Ecto neural progenitor cell (in vitro differentiated cells): ENCODE measurements around the gene CGB1.

Source experiments
- DNase-seq: peaks from one replicate; pipeline ENCODE4 v3.0.0-alpha.2; 2018; ENCODE audit warnings: low spot score

Gene CGB1

DNA sequence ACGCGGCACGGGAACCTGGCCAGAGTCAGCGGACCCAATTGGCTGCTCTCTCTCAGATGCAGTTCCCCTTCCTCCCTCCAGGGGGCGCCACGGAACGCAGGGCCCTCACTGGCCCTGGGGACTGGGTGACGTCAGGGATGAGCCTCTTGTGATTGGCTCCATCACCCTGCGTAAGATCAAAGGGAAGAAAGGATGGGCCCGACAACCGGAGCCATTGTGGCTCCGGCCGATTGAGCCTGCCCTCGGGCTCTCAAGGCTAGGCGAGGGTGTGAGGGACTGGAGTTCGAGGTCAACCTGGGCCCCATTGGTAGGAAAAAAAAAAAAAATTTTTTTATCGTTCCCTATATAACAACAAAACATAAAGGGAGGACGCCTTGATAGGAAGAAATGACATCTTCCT, at the start of gene CGB1:
CGB1 (minus strand) TSS at position 81 of the 400 bp plus-strand sequence. CDS start 184 bp downstream, outside the sequence.
- DNase-seq: peak; percentile 56

DNA sequence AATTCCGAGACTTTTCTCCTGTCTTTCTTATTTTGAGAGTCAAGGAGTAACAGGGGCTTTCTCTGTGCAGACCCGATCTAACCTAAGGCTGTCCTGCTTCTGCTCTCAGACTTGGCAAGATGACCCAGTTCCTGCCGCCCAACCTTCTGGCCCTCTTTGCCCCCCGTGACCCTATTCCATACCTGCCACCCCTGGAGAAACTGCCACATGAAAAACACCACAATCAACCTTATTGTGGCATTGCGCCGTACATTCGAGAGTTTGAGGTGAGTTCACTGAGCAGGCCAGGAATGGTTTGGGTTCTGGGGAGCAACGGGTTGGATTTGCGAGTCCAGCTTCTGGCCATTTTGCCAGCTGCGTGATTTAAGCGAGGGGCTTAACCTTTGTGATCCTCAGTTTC, 49.6 kb upstream of the CGB1 start:
- DNase-seq: no peak

GRCh38 chr19:49085868-49086232, 49.2 kb upstream of the CGB1 start:
- no peak for DNase-seq

DNA sequence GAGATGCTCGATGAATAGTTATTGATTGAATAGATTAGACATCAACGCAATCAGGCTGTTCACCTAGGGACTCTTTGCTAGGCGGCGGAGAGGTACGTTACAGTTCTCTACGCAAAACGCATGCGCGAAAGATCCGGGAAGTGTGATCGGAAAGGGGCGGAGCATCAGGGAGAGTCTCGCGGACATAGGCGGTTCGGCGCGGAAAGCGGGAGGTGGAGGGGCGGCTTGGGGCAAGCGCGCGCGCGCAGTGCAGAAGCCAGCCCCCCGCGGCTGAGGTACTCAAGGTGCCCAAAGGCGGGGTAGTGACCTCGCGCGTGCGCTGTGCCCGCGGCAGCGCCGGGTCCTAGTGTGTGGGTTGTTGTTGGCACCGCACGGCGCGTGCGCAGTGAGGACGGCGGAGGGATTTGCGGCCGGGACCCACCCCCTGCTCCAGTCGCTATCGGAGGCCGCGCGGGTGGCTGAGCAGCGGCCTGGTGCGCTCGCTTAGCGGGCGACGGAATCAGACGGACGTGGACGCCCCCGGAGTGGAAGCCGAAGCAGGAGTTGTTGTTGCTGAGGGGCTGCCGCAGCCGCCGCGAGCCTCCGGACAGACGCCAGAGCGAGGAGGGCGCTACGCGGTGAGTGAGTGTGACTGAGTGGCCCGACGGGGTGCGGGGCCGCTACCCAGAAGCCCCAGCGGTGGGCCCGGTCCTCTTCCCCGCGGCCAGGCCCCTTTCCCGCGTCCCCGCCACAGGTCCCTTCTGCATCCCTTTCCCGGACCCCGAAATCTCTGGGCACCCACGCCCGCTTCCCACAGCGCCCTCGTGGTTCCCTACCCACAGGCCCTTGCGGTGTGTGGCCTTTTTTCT, 48.5 kb upstream of the CGB1 start, which contains the start of gene SNRNP70:
SNRNP70 (plus strand) TSS at position 432 of the 848 bp plus-strand sequence. CDS start 964 bp downstream, outside the sequence.
- peak; percentile 100 for DNase-seq

DNA sequence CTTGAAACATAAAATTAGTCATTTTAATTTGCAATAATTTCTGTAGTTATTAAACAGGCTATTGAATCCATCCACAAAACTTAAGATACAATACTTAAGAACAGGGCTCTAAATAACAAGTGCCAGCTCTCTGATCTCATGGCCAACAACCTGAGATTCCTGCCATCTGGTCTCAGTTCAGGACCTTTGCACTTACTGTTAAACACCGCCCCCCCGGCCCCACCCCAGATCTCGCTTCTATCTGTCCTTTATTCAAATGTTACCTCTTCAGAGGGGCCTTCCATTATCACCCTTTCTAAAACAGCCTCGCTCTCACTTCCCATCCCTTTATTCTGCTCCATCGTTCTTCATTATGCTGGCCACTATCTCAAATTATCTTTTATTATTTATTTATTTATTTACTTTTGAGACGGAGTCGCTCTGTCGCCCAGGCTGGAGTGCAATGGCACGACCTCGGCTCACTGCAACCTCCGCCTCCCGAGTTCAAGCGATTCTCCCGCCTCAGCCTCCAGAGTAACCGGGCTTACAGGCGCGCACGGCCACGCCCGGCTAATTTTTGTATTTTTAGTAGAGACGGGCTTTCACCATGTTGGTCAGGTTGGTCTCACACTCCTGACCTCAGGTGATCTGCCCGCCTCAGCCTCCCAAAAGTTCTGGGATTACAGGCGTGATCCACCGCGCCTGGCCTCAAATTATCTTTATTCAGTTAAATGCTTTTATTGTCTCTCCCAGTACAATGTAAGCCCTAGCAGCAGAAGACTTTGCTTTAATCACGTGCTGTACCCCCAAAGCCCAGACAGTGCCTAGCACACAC, 47.7 kb upstream of the CGB1 start:
- no peak for DNase-seq

DNA sequence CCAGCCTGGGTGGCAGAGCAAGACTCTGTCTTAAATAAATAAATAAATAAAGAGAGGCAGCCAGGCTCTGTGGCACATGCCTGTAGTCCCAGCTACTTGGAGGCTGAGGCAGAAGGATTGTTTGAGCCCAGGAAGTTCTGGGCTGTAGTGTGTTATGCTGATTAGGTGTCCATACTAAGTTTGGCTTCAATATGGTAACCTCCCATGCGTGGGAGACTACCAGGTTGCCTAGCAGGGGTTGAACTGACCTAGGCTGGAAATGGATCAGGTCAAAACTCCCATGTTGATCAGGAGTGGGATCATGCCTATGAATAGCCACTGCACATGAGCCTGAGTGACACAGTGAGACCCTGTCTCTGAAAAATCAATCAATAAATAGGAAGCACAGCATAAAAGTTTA, 44.6 kb upstream of the CGB1 start:
- no peak for DNase-seq

DNA sequence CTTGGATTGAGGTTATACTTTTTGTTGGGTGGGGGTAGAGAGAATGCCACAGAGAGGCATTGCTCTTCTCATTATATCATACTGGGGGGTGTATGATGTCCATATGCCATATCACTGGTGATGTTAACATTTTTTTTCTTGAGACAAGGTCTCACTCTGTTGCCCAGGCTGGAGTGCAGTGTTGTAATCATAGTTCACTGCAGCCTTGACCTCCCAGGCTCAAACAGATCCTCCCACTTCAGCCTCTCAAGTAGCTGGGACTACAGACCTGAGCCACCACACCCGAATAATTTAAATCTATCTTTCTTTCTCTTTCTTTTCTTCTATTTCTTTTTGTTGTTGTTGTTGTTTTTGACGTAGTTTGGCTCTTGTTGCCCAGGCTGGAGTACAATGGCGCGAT, 43.7 kb upstream of the CGB1 start:
- no peak for DNase-seq

DNA sequence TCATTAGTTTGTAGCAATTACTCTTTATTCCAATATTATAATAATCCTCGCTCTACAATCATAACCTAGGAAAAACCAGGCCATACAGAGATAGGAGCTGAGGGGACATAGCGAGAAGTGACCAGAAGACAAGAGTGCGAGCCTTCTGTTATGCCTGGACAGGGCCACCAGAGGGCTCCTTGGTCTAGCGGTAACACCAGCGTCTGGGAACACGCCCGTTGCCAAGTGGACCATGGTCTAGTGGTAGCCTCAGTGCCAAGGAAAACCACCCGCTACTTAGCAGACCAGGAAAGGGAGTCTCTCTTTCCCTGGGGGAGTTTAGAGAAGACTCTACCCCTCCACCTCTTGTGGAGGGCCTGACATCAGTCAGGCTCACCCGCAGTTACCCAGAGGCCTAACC, 38.2 kb upstream of the CGB1 start:
- DNase-seq: peak; percentile 64

GRCh38 chr19:49073514-49074378, 37.1 kb upstream of the CGB1 start:
- no peak for DNase-seq

GRCh38 chr19:49071860-49072547, 35.3 kb upstream of the CGB1 start:
- DNase-seq: peak; percentile 89

DNA sequence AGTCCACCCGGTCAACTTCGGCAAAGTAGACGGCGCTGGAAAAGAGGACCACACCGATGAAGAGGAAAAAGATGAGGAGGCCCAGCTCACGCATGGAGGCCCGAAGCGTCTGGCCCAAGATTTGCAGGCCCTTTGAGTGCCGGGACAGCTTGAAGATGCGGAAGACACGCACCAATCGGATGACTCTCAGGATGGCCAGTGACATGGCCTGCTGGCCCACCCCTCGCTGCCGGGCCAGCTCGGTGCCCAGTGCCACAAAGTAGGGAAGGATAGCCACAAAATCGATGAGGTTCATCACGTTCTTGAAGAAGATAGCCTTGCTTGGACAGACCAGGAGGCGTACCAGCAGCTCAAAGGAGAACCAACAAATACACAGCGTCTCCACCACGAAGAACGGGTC, 33.7 kb upstream of the CGB1 start:
- DNase-seq: no peak

DNA sequence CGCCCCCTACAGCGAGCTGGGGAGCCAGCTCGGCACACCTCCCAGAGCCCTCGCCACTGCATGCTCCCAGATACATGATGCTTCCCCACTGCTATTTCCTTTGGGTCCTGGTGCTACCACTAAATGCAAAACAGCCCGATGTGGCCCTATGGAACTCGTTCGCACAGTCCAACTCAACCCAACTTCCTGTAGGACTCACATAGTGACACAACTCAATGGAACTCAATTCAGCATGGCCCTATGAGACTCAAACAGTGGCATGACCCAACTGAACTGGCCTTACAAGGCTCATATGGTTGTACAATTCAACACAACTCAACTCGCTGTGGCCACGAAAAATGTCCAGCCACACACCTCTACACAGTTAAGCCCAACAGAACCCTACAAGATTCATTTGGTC, 32.3 kb upstream of the CGB1 start:
- no peak for DNase-seq

- DNase-seq: no peak
Measured at GRCh38 chr19:49067554-49067953, 30.9 kb upstream of the CGB1 start.

DNA sequence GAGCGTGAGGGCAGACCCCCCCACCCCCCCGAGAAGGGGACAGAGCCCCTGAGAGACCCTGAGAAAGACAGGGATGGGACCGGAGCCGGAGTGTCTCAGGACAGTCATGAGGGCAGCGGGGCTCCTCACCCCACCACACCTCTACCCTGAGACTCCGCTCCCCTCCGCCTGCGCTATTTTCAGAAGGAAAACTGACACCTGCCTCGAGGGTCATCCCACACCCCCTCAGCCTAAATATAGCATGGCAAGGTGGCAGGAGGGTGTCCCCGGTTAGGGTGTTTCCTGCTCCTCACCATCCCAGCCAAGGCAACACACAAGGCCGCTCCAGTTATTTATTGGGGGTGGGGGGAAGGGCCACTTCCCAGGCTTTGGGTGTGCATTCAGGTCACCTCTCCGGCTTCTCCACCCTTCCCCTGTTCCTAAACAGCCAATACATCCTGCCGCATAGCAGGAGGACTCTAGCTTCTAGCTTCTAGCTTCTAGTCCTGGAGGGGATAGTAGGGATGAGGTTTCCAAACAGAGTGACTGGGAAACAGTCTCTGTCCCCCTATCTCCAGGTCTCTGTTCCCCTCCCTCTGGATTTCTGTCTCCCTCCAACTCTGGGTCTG, 29.3 kb upstream of the CGB1 start:
- DNase-seq: no peak

DNA sequence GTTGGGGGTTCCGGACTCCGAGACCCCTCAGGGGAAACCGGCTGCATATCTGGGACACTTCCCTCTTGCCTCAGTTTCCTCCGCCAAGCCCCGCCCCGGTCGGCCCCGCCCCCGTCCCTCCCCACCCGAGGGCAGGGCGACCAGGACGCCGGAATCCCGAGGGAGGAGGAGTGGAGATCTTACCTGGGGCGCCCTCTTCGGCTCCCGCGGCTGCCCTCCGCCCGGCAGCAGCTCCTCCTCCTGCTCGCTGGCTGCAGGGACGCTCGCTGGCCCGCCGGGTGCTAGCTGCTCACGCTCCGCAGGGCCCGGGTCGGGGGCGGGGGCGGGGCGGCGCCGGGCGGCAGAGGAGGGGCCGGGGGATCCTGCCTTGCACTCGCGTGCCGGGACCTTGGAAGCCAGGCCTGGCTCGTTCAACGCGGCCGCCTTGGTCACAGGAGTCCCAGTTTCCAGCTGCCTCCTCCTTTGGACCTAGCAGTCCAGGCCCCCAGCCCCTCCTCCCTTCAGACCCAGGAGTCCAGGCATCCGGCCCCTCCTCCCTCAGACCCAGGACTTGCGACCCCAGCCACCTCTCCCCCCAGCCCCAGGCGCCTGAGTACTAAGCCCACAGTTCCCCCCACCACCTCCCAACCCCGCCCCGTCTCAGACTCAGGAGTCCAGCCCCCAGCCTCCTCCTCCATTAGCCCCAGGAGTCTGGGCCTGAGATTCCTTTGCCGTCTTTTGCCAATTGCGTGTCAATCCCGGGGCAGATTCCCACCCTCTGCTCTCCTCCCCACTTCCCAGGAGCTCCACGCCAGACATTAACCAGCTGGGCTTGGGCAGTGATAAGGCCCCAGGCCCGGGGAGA, 28.3 kb upstream of the CGB1 start, which contains the start of gene NTF4:
NTF4 (minus strand) TSS at position 51 of the 844 bp plus-strand sequence. CDS start 2,821 bp downstream, outside the sequence.
- DNase-seq: peak; percentile 86

GRCh38 chr19:49064029-49064629, 27.4 kb upstream of the CGB1 start:
- no peak for DNase-seq

GRCh38 chr19:49061445-49061844, 24.8 kb upstream of the CGB1 start:
- DNase-seq: no peak

DNA sequence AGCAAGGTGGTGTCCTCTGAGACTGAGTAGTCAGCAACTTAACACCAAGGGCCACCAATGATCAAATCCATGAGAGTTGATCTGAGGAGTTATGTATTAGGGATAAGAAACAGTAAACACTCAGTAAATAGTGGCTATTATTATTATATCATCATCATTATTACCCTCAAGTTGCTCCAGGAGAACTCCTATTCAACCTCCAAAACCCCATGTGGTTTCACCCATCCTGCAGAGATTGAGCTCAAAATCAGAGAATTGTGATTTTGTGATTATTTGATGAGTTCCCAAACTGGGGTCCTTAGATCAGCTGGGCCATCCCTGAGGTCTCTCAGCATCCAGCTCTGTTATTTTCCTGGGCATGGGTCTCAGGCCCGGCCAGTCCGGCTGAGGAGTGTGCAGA, 24.3 kb upstream of the CGB1 start:
- no peak for DNase-seq

DNA sequence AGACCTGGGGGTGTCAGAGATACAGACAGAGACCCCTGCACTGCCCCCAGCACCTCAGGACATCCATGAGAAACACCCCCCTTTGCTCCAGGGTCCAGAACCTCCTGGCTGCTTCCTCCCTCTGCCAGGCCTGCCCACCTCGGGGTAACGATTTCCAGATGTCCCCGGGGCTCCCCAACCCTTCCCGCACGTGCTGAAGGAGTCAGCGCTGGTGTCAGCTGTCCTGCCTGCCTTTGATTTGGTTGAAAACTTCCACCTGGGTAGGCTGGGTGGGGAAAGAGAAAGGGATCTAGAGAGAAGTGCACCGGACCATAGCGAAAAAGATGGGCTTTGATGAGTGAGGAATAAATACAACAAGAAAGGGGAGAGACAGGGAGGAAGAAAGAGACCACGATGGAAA, 22.4 kb upstream of the CGB1 start:
- no peak for DNase-seq

GRCh38 chr19:49058562-49058961, 21.9 kb upstream of the CGB1 start:
- peak; percentile 65 for DNase-seq
